RPMI7951 (cell line): Measurements from ENCODE around the gene GTF2A1L. TPM values are rescaled to one million over a fixed set of nuclear protein-coding genes. Genes with fewer than 3 reads are reported as not detected.
"Not testable (repeated sequence)": the region's sequence is repeated elsewhere in the genome, so short reads cannot be mapped to it uniquely, and the experiment has no call there.

ENCODE experiments used
- DNase-seq: peaks from one replicate; pipeline ENCODE4 v3.0.0-alpha.2; 2012; ENCODE audit warnings: low read depth
- total RNA-seq: library from RNA; depleted of rRNA; stranded (reverse); fragments of >200 nt; shearing (Covaris generic); gene quantifications from 2 replicates; pipeline ENCODE4 v1.2.3, GENCODE V29; 2014

Gene GTF2A1L
- total RNA-seq, 1 experiment from 2014 or later: 0.60 TPM

GRCh38 chr2:48699348-48699930 is 81.8 kb downstream of the GTF2A1L start:
- DNase-seq: no peak

- DNase-seq: not testable (repeated sequence)
Observed at GRCh38 chr2:48703621-48704020, 86.0 kb downstream of the GTF2A1L start.

- no peak for DNase-seq
Observed at GRCh38 chr2:48707466-48707865, 89.8 kb downstream of the GTF2A1L start.

- no peak for DNase-seq
Observed at GRCh38 chr2:48709096-48710034, 91.7 kb downstream of the GTF2A1L start.

- no peak for DNase-seq
Observed at GRCh38 chr2:48711343-48711742, 93.7 kb downstream of the GTF2A1L start.

- no peak for DNase-seq
Observed at GRCh38 chr2:48712151-48712550, 94.5 kb downstream of the GTF2A1L start.

GRCh38 chr2:48713647-48714046 is 96.0 kb downstream of the GTF2A1L start:
- no peak for DNase-seq

GRCh38 chr2:48714245-48714644 is 96.6 kb downstream of the GTF2A1L start:
- DNase-seq: no peak

- no peak for DNase-seq
Observed at GRCh38 chr2:48715042-48715899, 97.6 kb downstream of the GTF2A1L start.

GRCh38 chr2:48715956-48716355 is 98.3 kb downstream of the GTF2A1L start:
- DNase-seq: no peak

GRCh38 chr2:48717846-48718245 is 100.2 kb downstream of the GTF2A1L start:
- DNase-seq: no peak

GRCh38 chr2:48719480-48720177 is 102.0 kb downstream of the GTF2A1L start:
- no peak for DNase-seq

- no peak for DNase-seq
Observed at GRCh38 chr2:48721158-48721557, 103.5 kb downstream of the GTF2A1L start.

- no peak for DNase-seq
Observed at GRCh38 chr2:48722391-48722790, 104.7 kb downstream of the GTF2A1L start.

- no peak for DNase-seq
Observed at GRCh38 chr2:48723129-48723528, 105.5 kb downstream of the GTF2A1L start.

GRCh38 chr2:48724278-48724677 is 106.6 kb downstream of the GTF2A1L start:
- DNase-seq: no peak

- no peak for DNase-seq
Observed at GRCh38 chr2:48725696-48726494, 108.2 kb downstream of the GTF2A1L start.

GRCh38 chr2:48727560-48727959 is 109.9 kb downstream of the GTF2A1L start:
- DNase-seq: no peak

GRCh38 chr2:48728295-48728694 is 110.6 kb downstream of the GTF2A1L start:
- no peak for DNase-seq

- no peak for DNase-seq
Observed at GRCh38 chr2:48728840-48729239, 111.2 kb downstream of the GTF2A1L start.
